ENCODE results near the gene MIPOL1.
"Not testable (repeated sequence)": the region's sequence is repeated elsewhere in the genome, so short reads cannot be mapped to it uniquely, and the experiment has no call there.

The MIPOL1 gene

GRCh38 chr14:37236044-37236443 is 38.3 kb downstream of the MIPOL1 start:
- not testable (repeated sequence) for DNase-seq

- DNase-seq, result no peak
Observed at GRCh38 chr14:37237094-37237493, 39.4 kb downstream of the MIPOL1 start.

GRCh38 chr14:37237735-37238200 is 40.0 kb downstream of the MIPOL1 start:
- DNase-seq, result no peak

- DNase-seq, result no peak
Observed at GRCh38 chr14:37241198-37241597, 43.5 kb downstream of the MIPOL1 start.

- DNase-seq, result no peak
Observed at GRCh38 chr14:37246427-37246829, 48.7 kb downstream of the MIPOL1 start.

- DNase-seq, result no peak
Observed at GRCh38 chr14:37247791-37248461, 50.2 kb downstream of the MIPOL1 start.

GRCh38 chr14:37251775-37252174 is 54.0 kb downstream of the MIPOL1 start:
- no peak for DNase-seq

- no peak for DNase-seq
Observed at GRCh38 chr14:37252434-37252833, 54.7 kb downstream of the MIPOL1 start.

GRCh38 chr14:37253905-37254304 is 56.2 kb downstream of the MIPOL1 start:
- no peak for DNase-seq

GRCh38 chr14:37254411-37254947 is 56.7 kb downstream of the MIPOL1 start:
- no peak for DNase-seq

GRCh38 chr14:37257501-37258070 is 59.8 kb downstream of the MIPOL1 start:
- DNase-seq, result no peak

- no peak for DNase-seq
Observed at GRCh38 chr14:37262649-37263048, 64.9 kb downstream of the MIPOL1 start.

GRCh38 chr14:37263656-37264236 is 66.0 kb downstream of the MIPOL1 start:
- DNase-seq, result no peak

- DNase-seq, result no peak
Observed at GRCh38 chr14:37268788-37269187, 71.1 kb downstream of the MIPOL1 start.

- no peak for DNase-seq
Observed at GRCh38 chr14:37270629-37271028, 72.9 kb downstream of the MIPOL1 start.

GRCh38 chr14:37272569-37272968 is 74.8 kb downstream of the MIPOL1 start:
- no peak for DNase-seq

- DNase-seq, result no peak
Observed at GRCh38 chr14:37274652-37275051, 76.9 kb downstream of the MIPOL1 start.

- no peak for DNase-seq
Observed at GRCh38 chr14:37275963-37276362, 78.2 kb downstream of the MIPOL1 start.

- DNase-seq, result no peak
Observed at GRCh38 chr14:37278636-37279538, 81.2 kb downstream of the MIPOL1 start.

GRCh38 chr14:37279818-37280217 is 82.1 kb downstream of the MIPOL1 start:
- no peak for DNase-seq

GRCh38 chr14:37284760-37285159 is 87.0 kb downstream of the MIPOL1 start:
- DNase-seq, result no peak

- no peak for DNase-seq
Observed at GRCh38 chr14:37285220-37285619, 87.5 kb downstream of the MIPOL1 start.

- no peak for DNase-seq
Observed at GRCh38 chr14:37289688-37290087, 92.0 kb downstream of the MIPOL1 start.
